HG03064 (cell line): ENCODE data around the gene CYTH3.
"Not testable (repeated sequence)": the region's sequence is repeated elsewhere in the genome, so short reads cannot be mapped to it uniquely, and the experiment has no call there.

Experiments
- ATAC-seq: cut with Tn5 transposase; IDR thresholded peaks from one replicate; pipeline ENCODE4 v1.9.1; 2021; ENCODE audit warnings: low read depth; ENCODE audit not compliant: unreplicated experiment

Gene CYTH3

DNA sequence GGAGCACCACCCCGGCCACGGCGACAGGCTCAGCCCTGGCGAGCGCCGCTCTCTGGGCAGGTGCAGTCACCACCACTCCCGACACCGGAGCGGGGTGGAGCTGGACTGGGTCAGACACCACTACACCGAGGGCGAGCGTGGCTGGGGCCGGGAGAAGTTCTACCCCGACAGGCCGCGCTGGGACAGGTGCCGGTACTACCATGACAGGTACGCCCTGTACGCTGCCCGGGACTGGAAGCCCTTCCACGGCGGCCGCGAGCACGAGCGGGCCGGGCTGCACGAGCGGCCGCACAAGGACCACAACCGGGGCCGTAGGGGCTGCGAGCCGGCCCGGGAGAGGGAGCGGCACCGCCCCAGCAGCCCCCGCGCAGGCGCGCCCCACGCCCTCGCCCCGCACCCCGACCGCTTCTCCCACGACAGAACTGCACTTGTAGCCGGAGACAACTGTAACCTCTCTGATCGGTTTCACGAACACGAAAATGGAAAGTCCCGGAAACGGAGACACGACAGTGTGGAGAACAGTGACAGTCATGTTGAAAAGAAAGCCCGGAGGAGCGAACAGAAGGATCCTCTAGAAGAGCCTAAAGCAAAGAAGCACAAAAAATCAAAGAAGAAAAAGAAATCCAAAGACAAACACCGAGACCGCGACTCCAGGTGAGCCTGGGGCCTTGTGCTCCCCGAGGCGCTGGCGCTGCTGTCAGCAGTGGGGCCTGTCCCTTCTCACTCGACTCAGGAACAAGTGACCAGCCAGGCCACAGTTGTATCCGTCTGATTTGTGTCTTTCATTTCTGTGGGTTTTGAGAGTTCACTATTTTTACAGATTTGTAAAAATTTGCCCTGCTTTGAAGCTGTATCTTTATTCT is 117.7 kb downstream of the CYTH3 start:
- no peak for ATAC-seq

DNA sequence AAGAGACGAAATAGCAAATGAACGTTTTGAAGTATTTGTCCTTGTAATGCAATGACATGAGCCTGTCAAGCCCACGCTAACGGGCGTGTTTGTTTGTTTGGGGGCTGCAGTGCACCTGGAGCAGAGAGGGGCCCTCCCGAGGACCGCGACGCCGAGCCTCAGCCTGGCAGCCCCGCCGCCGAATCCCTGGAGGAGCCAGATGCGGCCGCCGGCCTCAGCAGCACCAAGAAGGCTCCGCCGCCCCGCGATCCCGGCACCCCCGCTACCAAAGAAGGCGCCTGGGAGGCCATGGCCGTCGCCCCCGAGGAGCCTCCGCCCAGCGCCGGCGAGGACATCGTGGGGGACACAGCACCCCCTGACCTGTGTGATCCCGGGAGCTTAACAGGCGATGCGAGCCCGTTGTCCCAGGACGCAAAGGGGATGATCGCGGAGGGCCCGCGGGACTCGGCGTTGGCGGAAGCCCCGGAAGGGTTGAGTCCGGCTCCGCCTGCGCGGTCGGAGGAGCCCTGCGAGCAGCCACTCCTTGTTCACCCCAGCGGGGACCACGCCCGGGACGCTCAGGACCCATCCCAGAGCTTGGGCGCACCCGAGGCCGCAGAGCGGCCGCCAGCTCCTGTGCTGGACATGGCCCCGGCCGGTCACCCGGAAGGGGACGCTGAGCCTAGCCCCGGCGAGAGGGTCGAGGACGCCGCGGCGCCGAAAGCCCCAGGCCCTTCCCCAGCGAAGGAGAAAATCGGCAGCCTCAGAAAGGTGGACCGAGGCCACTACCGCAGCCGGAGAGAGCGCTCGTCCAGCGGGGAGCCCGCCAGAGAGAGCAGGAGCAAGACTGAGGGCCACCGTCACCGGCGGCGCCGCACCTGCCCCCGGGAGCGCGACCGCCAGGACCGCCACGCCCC is 118.5 kb downstream of the CYTH3 start:
- no peak for ATAC-seq

DNA sequence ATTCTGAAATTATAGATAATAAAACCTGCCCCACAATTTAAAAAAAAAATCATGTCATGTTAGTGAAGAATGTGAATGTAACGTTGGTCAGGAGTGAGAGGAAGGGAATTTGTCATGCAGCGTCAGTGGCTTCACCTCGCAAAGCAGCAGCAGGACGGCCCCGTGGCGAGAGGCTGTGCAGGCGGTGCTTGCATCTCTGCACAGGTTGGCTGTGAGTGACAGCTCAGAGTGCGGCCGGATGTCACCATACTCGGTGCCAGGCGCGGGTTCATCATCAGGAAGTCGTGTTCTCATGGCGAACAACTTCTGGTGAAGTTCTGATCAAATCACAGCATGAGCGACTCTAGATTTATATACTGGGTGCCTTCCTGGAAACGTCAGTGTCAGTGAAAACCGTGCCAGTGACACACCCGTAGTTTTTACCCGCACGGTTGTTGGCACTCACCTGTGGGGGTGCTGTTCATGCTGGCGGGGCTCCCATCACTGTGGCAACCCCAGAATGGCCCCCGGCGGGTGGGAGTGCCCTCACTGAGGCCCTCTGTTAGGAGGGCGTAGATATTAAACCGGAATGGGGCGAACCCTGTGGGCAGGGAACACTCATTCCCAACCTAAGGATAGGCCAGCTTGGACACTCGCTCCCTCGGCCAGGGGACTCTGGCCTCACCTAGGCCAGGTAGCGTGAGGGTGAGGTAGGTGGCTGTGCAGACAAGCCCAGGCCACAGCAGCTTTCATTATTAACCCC is 120.3 kb downstream of the CYTH3 start:
- ATAC-seq, result no peak

DNA sequence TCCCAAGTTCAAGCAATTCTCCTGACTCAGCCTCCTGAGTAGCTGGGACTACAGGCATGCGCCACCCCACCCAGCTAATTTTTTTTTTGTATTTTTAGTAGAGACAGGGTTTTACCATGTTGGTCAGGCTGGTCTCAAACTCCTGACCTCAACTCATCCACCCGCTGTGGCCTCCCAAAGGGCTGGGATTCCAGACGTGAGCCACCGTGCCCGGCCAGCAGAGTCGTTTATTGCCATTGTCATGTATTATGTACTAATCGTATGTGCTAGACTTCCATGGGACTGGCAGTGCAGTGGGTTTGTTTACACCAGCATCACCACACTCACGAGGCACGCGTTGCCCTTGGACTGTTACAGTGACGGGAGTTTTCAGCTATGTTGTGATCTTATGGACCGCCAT is 120.9 kb downstream of the CYTH3 start:
- ATAC-seq, result not testable (repeated sequence)

DNA sequence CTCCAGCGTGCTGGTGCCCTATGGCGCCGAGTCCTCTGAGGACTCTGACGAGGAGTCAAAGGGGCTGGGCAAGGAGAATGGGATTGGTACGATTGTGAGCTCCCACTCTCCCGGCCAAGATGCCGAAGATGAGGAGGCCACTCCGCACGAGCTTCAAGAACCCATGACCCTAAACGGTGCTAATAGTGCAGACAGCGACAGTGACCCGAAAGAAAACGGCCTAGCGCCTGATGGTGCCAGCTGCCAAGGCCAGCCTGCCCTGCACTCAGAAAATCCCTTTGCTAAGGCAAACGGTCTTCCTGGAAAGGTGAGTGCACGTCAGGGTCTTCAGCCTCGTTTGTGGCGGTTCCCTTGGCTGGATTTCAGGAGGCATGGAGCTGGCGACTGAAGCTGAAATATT is 122.4 kb downstream of the CYTH3 start:
- no peak for ATAC-seq

DNA sequence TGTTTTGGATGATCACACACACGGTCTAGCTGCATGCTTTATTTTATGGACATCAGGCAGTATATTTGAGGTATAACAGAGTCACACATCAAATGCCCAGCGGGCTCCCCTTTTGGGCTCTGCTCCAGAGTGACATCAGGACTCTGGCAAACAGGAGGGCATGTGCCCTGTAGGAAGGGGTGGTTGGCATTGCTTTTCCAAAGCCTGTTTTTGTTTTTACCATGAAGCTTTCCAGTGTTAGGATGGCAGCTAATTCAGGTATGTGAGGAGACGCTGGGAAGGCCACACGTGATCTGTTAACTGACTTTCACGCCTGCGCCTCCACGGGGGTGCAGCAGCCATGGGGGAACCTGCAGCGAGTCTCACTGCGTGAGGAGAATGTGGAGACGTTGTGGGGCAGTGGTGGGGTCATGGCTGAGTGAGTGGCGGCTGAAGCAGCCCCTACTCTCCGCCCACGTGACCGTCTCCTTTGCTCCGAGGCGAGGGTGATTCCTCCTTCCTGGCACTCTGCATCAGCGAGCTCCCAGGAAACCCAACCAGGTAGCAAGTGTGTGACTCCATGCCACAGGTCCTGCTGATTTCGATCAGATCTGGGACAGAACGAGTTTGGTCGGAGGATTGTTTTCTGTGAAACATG is 123.6 kb downstream of the CYTH3 start:
- ATAC-seq, result no peak

DNA sequence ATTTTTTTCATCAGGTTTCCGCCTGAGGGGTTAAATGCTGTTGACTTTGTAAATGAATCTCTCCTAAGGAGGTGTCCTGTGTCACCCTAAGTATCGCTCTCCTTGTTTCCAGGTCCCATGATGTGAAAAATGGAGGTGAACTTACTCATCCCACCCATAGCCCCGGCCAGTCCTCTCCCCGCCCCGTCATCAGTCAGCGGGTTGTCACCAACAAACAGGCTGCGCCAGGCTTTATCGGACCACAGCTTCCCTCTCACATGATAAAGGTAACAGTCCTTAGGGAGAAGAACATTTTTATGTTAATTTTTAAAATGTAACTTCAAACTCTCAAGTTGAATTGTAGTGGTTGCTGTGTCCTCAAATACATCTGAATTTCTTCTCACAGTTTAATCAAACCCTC is 124.8 kb downstream of the CYTH3 start:
- ATAC-seq, result no peak

DNA sequence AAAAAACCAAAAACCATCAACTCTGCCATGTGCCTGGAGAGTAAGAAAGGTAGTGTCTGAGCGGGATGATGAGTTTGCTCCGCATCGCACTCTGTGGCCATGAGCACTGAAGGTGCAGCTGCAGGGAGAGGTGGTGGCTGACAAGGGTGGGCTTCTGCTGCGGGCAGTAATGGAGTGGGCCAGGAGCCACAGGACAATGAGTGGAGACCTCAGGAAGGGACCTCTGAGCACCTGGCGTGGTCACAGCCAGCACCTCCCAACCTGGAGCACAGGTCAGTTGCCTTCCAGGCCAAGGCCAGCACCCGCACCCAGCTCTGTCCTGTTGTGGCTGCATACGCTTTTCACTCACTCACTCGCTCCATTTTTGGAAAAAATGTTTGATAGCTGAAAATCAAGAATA is 125.8 kb downstream of the CYTH3 start:
- no peak for ATAC-seq

DNA sequence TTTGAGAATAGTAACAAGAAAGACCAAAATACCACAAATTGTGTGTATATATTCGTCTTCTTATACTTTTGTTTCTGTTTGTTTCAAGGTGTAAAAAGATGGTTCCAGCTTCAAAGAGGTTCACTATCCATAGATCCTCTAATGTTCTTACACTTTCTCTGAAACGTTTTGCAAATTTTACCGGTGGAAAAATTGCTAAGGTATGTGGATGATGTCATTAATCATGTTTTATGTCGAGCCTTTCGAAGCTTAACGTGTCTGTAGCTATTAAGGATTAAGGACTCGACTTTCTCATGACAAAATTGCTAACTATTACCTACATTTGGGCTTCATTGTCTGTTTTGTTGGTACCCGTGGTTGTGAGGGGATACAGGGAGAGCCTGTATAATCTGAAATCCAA is 128.4 kb downstream of the CYTH3 start:
- ATAC-seq, result no peak

DNA sequence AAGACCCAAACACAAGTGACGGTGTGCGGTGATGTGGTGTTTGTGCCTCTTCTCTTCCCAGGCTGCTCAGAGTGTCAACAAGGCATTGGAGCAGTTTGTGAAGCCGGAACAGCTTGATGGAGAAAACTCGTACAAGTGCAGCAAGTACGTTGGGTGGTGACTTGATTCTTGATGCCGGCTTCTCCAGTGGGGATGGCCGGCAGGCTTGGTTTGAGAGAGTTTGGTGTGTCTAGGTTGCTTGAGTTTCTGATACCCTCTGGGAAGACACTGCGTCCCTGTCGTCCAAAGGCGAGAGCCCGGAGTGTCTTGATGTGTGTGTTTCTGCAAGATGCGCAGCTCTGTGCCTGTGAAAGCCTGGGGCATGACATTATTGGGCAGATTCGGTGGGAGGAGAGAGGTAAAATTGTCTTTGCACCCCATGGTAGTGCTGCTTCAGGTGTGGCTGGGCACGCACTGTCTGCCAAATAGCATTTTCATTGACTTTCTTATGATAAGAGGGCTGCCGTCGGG is 129.5 kb downstream of the CYTH3 start:
- ATAC-seq, result no peak

DNA sequence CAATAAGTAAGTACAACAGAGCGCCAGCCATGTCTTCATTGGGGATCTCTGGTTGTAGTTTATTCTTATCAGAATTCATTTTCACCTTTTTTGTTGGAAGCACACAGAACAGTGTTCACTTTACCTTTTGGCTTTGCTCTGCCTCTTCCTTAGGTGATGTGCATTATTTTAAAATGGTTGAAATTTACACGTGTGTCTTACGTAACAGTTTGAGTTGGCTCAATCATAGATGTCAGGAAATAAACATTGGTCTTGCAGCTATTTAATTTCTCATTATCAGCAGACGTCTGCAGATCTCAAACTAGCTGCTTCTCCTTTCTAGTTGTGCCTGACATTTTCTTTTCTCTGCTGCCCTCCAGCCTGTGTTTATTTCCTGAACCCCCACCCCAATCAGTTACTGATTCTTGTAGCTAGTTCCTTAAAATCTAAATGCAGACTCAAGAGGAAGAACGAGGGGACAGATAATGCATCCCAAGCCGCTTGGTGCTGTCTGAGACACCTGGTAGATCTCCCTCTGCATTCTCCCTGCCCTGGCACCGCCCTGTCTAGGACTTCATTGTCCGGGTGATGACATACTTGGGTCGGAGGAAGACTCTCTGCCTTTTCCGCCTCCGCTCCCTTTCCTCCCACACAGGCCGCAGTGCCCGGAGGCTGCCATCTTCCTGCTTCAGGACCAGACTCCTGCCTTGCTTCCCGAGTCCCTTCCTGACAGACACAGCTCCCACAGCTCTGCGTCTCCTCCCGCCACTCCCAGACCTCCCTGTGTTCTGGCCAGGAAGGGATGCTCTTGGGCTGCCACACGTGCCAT is 133.0 kb downstream of the CYTH3 start:
- ATAC-seq, result no peak

DNA sequence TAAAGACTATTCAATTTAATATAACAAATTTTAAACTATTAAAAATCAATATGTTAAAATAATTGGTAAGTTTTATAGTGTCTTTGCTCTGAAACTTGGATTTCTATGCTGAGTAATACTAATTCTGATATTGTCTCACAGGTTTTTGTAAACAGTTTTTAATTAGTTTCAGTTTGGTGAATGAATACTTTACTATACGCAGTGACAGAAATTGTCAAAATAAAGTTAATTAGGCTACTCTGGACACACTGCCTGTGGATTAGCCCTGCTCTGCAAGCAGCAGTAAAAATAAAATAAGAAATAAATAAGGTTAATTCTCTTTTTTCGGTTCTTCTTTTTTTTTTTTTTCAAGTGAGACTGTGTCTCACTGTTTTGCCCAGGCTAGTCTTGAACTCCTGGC is 135.9 kb downstream of the CYTH3 start:
- ATAC-seq, result no peak

DNA sequence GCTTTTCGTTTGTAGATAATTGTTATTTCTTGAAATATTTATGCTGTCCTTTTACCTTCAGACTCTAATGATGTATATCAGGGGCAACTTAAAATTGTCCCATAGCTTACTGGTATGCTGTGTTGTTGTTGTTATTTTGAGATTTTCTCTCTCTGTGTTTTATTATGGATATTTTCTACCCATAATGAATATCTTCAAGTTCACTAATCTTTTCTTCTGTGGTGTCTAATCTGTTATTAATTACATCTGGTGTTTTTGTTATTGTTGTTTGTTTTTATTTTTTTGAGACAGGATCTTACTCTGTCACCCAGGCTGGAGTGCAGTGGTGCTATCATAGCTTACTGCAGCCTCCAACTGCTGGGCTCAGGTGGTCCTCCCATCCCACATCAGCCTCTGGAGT is 139.2 kb downstream of the CYTH3 start:
- ATAC-seq, result no peak

DNA sequence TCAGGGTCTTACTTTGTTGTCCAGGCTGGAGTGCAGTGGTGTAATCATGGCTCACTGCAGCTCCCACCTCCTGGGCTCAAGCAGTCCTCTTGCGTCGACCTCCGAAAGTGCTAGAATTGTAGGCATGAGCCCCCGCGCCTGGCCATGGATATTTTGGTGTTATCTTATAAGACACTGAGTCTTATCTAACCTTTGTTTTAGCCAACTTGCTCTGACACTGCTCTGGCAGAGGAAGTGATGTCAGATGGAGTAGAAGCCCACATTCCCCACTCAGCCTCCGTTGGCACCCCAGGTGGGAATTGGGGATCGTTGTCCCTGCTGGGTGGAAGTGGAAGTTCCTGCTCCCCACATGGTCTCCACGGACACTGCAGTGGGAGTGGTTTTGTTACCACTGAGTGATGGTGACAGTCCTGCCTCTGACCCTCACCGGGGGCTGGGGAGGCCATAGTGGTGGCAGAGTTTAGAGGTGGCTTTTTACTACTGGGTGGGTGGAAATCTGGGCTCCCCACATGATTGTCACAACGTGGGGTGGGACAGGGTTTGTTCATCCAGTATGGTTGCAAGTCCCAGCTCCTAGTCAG is 142.3 kb downstream of the CYTH3 start:
- no peak for ATAC-seq

DNA sequence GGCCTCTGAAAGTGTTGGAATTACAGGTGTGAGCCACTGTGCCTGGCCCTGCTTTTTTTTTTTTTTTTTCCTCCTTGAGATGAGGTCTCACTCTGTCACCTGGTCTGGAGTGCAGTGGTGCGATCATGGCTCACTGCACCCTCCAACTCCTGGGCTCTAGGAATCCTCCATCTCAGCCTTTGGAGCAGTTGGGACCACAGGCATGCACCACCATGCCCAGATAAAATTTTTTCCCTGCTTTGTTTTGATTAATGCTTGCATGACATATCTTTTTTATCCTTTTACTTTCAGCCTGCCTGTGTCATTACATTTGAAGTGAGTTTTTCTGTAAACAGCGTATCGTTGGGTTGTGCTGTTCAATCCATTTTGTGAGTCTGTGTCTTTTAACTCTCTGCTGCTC is 144.2 kb downstream of the CYTH3 start:
- ATAC-seq, result no peak

DNA sequence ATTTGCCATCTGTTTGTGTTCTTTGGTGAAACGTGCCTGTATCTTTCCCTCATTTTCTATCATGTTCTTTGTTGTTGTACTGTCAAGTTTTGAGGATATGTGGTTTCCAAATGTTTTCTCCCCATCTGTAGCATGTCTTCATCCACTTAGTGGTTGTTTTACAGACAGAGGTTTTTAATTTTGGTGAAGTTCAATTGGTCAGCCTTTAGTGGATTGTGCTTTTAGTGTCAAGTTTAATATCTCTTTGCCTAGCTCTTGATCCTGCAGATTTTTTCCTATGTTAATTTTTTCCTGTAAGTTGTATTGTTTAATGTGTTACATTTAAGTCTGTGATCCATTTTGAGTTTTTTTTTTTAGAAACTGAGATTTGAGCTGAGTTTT is 145.3 kb downstream of the CYTH3 start:
- no peak for ATAC-seq

DNA sequence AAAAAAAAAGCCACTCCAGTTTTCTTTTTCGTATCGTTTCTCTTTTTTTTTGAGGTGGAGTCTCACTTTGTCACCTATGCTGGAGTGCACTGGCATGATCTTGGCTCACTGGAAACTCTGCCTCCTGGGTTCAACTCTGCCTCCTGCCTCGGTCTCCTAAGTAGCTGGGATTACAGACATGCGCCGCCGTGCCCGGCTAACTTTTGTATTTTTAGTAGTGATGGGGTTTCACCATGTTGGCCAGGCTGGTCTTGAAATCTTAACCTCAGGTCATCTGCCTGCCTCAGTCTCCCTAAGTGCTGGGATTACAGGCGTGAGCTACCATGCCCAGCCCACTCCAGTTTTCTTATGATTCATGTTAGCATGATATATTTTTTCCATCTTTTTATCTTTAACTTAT is 148.6 kb downstream of the CYTH3 start:
- ATAC-seq, result no peak

DNA sequence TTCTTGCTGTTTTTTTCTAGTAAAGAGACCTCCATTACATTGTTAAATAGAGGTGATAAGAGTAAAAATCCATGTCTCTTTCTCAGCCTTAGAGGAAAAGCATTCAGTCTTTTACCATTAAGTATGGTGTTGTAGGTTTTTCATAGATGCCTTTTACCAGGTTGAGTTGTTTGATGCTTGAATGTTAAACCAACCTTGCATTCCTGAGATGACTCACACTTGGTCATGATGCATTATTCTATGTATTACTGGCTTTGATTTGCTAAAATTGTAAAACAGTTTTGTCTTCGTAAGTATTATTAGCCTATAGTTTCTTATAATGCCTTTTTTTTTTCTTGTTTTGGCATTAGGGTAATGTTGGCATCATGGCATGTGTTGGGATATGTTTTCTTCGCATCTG is 151.3 kb downstream of the CYTH3 start:
- no peak for ATAC-seq

DNA sequence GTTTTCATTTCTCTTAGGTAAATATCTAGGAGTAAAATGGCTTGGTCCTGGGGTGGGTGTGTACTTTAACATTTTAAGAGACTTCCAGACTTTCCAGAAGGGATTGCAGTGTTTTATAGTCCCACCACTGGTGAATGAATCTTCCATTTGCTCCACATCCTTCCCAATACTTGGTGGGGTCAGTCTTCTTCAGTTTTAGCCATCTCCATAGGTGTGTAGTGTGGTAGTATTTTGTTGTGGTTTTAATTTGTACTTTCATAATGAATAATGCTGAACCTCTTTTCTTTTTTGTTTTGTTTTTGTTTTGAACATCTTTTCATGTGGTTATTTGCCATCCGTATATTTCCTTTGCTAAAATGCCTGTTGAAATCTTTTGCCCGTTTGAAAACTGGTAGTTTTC is 154.9 kb downstream of the CYTH3 start:
- ATAC-seq, result no peak
